GM18519 (cell line): ENCODE measurements around the gene LCA5.
"Not testable (repeated sequence)": the region's sequence is repeated elsewhere in the genome, so short reads cannot be mapped to it uniquely, and the experiment has no call there.

Experiments
- ATAC-seq: cut with Tn5 transposase; IDR thresholded peaks from one replicate; pipeline ENCODE4 v1.9.1; 2021; ENCODE audit warnings: mild to moderate bottlenecking, moderate library complexity; ENCODE audit not compliant: unreplicated experiment, low FRiP score

Gene LCA5

DNA sequence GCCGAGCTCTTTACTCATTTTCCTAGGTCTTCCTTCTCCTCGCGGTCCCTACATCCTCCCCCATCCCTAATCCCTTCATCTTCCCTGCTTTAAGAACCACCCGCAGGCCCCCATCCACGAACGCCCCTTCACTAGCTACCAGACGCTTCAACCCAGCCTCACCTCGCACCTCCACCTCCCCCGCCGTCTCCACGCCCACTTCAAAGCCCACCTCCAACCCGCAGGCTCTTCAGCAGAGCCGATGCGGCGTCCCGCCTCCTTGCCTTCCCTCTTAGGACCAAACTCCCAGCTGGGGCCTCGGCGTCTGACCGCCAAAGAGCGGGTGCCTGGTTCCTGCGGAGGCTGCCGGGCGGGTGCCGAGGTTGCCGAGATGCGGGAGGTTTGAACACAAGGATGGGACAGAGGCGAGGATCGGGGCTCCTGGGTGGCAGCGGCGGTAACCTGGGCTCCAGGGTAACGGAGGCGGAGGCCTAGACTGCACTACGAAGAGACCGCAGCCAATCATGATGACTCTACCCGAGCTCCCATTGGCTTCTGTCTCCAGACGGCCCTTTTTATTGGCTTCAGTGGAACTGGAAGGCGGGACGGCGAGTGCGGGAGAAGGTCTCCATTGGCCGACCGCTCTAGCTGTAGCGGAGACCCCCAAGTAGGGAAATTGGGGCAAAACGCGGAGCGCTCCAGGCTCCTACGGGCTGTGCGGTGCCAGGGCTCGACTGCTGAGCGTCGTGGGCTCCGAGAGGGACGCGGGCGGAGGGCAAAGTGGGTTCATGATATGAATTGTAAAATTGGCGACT is at the start of gene LCA5:
TSS of gene LCA5 (minus strand) at position 477 of the 794 bp plus-strand sequence. CDS start 18,536 bp downstream, outside the sequence.
- ATAC-seq, result peak; percentile 100

DNA sequence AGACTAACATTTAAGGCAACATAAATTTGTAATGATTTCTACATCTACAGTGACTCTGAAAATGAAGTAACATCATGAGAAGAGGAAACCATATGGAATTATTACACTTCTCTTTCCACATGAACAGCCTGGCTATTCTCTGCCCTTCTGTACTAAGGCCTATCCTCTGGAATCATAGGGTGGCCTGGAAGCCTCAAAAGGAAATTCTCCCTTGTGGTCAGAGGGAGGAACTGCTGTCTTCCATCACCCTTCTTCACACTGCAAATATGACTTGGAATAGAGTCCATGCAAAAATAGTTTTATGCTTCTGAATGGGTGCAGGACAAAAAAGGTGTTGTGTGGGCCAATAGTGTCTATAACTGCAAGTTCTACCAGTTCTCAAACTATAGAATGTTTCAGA is 49.3 kb upstream of the LCA5 start:
- ATAC-seq, result no peak

- no peak for ATAC-seq
Observed at GRCh38 chr6:79584332-79584731, 47.1 kb upstream of the LCA5 start.

DNA sequence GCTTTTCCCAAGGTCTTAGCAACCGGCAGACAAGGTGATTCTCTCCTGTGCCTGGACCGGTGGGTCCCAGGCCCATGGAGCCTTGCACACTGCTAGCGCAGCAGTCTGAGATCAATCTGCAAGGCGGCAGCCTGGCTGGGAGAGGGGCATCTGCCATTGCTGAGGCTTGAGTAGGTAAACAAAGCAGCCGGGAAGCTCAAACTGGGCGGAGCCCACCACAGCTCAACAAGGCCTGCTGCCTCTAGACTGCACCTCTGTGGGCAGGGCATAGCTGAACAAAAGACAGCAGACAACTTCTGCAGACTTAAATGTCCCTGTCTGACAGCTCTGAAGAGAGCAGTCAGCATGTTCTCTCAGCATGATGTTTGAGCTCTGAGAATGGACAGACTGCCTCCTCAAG is 40.7 kb upstream of the LCA5 start:
- not testable (repeated sequence) for ATAC-seq

- ATAC-seq, result no peak
Observed at GRCh38 chr6:79574630-79575225, 37.5 kb upstream of the LCA5 start.

DNA sequence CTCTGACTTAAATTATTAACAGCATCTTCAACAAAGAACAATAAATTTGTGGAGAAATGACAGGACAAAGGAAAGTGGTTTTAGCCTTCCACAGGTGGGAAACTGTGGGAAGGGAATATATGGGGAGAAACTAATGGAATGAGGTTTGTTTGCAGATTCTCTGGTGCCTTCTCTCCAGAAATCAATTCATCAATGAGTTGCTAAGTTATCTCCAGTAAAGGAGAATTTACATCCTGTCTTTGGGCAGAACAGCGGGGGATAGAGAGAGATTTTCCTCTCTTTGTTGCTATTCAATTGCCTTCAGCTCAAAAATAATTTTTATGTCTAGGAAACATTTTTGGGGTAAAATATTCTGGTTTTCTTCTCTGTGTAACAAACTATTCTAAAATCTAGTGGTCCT is 36.9 kb upstream of the LCA5 start:
- no peak for ATAC-seq

- ATAC-seq, result peak; percentile 18
Observed at GRCh38 chr6:79571030-79571367, 33.8 kb upstream of the LCA5 start.

- ATAC-seq, result peak; percentile 71
Observed at GRCh38 chr6:79570129-79571029, 33.1 kb upstream of the LCA5 start.

GRCh38 chr6:79568996-79569395 is 31.8 kb upstream of the LCA5 start:
- ATAC-seq, result no peak

- ATAC-seq, result no peak
Observed at GRCh38 chr6:79564636-79565035, 27.4 kb upstream of the LCA5 start.

GRCh38 chr6:79559706-79560105 is 22.5 kb upstream of the LCA5 start:
- ATAC-seq, result no peak

DNA sequence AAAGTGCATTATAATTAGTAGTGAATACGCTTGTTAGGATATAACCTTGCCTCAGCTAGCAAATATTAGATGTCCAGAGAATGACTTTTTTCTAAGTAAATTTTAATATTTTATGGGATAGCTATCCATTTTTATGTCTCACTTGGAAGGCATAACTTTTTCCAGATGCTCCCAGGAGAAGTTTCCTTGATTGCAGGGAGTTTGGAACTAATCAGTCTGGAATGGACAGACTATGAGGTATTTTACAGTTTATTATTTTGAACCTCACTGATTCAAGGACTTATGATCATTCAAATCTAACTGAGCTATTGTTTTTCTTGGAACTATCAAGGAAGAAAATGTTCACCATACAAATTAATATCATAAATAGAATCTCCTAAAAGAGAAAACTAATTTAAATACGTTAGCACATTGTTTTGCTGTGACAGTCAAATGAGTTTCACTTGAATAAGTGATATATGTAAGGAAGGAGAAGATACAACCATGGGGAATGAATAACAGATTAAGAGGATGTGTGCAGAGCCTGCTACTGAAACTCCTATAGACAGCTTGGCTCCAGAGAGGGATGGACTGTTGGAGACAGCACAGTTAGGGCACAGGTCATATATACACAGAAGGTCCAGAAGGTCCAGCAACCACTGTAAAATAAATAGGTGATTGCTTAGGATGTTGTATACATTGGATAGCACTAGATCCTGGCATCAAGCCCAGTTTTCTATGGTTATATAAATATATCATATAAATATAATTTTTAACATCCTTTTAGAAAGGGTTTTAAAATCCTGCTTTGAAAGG is 20.6 kb upstream of the LCA5 start:
- ATAC-seq, result no peak

- ATAC-seq, result no peak
Observed at GRCh38 chr6:79554305-79554704, 17.1 kb upstream of the LCA5 start.

DNA sequence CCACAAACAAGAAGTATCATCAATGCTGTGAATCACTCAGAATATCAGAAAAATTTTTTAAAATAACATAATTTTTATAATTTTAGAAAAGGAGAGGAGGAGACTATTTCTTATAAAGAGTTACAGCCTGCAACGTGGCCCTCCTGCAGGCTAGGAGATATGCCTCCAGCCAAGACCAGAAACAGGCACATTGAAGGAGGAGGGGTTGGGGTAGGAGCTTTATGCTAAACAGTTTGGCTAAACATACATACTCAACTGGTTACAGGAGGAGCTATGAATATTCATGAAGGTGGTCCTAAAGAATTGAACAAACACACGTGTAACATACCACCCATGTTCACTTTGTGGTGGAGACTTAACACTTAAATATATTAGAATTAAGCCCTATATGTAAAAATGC is 14.2 kb upstream of the LCA5 start:
- ATAC-seq, result no peak

DNA sequence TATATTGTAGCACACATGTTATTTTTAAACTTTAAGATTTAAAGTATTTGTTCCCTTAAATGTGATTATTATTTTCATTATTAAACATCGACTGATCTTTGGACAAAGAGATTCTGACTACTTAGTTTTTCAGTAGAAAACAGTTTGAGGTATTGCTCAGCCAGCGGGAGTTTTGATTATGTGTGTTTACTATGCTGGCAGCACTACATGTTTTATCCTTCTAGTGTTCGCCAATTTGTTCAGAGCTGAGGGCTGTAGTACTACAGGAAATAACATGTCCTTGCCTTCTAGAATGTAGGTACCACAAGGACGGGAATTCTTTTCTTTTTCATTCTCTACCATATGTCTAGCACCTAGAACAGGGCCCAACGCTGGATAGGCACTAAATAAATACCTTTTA is 11.1 kb upstream of the LCA5 start:
- ATAC-seq, result no peak

DNA sequence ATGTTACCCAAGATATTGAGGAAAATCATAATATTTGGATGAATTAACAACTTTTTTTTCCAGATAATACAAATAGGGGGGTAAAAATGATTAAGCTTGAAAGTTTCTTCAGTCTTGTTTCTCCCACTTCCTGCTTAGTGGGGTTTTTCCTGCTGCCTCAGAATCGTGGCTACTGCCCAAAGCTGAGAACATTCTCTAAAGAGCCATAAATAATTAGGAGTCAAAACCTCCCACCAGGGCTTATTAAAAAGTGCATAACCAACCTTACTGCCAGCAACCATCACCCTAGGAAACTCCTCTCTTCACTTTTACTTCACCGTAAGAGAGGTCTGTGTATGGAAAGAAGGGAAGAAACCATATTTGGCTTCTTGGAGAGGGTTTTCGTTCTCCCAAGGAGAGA is 9.0 kb upstream of the LCA5 start:
- no peak for ATAC-seq

DNA sequence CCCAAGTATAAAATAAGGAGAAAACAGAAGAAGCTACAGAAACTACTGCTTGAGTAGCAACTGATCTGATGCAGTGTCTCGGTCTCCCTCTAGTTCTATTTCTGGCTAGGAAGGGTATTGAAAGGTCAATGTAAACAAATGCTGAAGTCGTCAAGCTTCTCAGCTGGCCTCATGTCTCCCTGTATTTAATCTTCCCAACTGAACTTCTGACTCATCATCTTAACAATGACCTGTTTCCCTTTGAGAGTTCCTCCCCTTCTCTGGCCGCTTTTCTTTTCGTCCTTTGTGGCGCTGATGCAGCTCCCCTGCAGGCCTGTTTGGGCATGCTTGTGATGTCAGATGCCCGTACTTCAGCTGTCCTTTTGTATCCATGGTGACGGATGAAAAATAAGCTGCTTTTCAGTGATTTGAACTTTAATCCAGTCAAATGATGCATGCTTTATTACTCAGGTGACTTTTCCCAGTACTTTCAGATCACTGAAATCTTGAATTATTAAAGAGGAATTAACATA is 7.8 kb upstream of the LCA5 start:
- ATAC-seq, result peak; percentile 65

DNA sequence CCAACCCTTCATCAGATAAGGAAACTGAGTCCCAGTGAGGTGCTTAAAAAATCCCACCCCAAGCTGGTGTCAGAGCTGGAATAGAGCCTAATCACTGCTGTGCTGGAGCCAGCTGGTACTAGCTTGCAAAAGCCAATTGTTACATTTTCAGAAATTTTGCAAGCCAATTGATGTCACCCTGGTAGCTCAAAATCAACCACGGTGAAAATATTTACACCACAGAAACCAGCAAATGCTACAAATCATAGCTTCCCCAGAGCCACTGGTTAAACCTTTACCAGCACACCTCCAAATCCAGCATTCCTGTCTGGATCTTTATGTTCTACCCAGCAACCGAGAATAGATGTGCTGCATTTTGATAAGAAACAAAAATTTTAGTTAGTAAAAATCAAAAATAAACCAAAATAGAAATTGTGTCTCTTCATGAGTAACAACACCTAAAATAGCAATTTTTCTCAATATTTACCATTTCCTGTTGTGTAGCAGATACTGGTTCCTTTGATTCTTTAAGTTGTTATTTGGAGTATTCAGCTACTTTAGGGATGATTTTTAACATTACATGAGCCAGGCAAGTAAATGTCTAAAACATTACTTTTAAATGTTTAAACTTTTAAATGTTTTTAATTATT is 7.2 kb upstream of the LCA5 start:
- peak; percentile 48 for ATAC-seq

DNA sequence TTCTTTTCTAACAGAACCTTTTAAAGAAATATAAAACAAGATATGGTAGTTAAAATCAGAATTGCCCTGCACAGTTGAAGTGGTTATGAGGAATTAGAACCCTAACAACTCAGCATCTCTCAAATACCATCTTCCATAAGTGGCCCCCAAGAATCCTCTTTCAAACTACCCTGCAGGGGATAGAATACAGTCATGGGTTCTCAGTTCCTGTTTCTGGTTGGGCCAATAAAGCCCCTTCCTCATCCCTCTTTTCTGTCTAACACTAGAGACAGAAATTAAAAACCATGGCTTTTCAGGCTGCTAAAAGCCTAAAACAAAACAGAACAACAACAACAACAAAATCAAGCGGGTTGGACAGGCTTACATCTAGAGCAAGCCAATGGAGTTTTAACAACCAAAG is 6.7 kb upstream of the LCA5 start:
- no peak for ATAC-seq

- no peak for ATAC-seq
Observed at GRCh38 chr6:79543411-79543810, 6.2 kb upstream of the LCA5 start.
